Measurements from ENCODE around the gene HEY2.
A peak's percentile ranks its signal among the peaks of the same experiment; 100 is the strongest.

Gene HEY2

DNA sequence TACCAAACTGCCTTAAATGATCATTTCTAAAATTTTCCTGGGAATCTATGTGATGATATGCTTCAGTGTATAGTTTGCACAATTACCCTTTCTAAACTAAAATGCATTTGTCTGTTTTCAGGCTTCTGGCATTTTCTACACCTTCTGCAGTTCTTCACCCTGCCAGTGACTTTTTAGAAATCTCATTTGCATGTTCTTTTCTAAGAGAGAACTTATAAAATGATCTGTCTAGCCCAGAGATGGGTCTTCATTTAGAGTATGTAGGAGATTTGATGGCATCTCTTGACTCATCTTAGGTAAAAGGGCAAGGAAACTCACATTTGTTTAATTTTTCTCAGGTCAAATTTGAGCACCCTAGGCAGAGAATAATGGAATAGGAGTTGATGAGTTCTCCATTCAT, 59.2 kb downstream of the HEY2 start:
- TF ChIP-seq ZNF70 (CRISPR knock-in tag; IDR thresholded peaks at IDR 0.05), result no peak
- no peak for TF ChIP-seq GLIS3 (CRISPR knock-in tag; IDR thresholded peaks at IDR 0.05)
- no peak for TF ChIP-seq ZC3H10 (CRISPR knock-in tag; IDR thresholded peaks at IDR 0.05)
- TF ChIP-seq BACH2 (CRISPR knock-in tag; IDR thresholded peaks at IDR 0.05; ENCODE audit: borderline replicate concordance), result no peak
- no peak for ATAC-seq

DNA sequence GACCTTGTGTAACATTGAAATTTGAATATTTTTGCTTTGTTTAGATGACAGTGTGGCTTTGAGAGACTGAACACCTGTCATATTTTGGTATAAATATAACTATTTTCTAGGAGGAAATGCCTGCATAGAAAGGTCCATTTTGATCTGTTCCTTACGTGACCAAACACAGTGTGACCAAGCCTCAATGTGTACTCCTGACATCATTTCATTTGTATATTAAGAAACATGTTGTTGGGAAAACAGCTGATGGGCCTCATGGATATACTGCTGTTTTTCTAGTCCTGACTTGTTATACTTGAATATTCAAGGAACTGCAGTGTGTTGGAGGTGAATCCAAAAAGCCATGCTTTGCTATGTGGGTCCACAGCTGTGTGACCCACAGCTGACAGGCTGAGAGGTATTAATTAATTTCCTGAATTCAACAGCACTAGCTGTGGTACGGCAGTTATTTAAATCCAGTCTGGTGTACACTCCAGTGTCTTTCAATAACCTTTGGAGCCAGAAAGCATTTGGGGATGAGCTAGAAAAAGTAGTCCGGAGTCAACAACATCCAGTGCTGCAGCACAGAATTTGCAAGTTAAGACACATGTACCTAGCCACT, 60.2 kb downstream of the HEY2 start:
- TF ChIP-seq ZNF8 (CRISPR knock-in tag; IDR thresholded peaks at IDR 0.05) (no peak), TCF4 (CRISPR knock-in tag; IDR thresholded peaks at IDR 0.05; ENCODE audit: borderline replicate concordance) (no peak), ZC3H10 (CRISPR knock-in tag; IDR thresholded peaks at IDR 0.05) (no peak), GLIS3 (CRISPR knock-in tag; IDR thresholded peaks at IDR 0.05) (no peak)
- TF ChIP-seq, protein P1, sequence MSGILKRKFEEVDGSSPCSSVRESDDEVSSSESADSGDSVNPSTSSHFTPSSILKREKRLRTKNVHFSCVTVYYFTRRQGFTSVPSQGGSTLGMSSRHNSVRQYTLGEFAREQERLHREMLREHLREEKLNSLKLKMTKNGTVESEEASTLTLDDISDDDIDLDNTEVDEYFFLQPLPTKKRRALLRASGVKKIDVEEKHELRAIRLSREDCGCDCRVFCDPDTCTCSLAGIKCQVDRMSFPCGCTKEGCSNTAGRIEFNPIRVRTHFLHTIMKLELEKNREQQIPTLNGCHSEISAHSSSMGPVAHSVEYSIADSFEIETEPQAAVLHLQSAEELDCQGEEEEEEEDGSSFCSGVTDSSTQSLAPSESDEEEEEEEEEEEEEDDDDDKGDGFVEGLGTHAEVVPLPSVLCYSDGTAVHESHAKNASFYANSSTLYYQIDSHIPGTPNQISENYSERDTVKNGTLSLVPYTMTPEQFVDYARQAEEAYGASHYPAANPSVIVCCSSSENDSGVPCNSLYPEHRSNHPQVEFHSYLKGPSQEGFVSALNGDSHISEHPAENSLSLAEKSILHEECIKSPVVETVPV (CRISPR knock-in tag; IDR thresholded peaks at IDR 0.05), result no peak
- TF ChIP-seq, protein P2, sequence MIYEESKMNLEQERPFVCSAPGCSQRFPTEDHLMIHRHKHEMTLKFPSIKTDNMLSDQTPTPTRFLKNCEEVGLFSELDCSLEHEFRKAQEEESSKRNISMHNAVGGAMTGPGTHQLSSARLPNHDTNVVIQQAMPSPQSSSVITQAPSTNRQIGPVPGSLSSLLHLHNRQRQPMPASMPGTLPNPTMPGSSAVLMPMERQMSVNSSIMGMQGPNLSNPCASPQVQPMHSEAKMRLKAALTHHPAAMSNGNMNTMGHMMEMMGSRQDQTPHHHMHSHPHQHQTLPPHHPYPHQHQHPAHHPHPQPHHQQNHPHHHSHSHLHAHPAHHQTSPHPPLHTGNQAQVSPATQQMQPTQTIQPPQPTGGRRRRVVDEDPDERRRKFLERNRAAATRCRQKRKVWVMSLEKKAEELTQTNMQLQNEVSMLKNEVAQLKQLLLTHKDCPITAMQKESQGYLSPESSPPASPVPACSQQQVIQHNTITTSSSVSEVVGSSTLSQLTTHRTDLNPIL (CRISPR knock-in tag; IDR thresholded peaks at IDR 0.05; ENCODE audit: low read depth), result no peak
- TF ChIP-seq, protein P3, sequence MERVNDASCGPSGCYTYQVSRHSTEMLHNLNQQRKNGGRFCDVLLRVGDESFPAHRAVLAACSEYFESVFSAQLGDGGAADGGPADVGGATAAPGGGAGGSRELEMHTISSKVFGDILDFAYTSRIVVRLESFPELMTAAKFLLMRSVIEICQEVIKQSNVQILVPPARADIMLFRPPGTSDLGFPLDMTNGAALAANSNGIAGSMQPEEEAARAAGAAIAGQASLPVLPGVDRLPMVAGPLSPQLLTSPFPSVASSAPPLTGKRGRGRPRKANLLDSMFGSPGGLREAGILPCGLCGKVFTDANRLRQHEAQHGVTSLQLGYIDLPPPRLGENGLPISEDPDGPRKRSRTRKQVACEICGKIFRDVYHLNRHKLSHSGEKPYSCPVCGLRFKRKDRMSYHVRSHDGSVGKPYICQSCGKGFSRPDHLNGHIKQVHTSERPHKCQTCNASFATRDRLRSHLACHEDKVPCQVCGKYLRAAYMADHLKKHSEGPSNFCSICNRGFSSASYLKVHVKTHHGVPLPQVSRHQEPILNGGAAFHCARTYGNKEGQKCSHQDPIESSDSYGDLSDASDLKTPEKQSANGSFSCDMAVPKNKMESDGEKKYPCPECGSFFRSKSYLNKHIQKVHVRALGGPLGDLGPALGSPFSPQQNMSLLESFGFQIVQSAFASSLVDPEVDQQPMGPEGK (CRISPR knock-in tag; IDR thresholded peaks at IDR 0.05; ENCODE audit: borderline replicate concordance), result no peak

DNA sequence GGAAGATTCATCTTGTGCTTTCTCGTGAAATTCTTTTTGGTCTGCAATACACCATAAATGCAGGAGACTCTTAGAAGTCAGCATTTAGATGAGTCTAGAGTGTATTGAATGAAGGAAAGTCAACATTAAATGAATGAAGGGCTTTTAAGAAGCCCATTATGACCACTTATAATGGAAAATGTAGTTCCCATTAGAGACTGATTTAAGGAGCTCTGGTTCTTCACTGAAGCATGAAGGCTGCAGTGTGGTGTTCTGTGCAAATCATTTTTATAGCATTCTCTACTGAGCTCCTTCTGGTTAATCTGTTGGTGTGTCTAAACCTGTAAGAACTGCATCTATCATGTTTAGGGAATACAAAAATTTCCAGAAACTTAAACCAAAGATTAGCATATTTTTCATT, 61.0 kb downstream of the HEY2 start:
- no peak for ATAC-seq
- TF ChIP-seq ISL1 (CRISPR knock-in tag; IDR thresholded peaks at IDR 0.05), result peak; percentile 92
- TF ChIP-seq RARB (CRISPR knock-in tag; IDR thresholded peaks at IDR 0.05), result no peak
- TF ChIP-seq ZNF70 (CRISPR knock-in tag; IDR thresholded peaks at IDR 0.05), result no peak
- TF ChIP-seq, protein P3 (CRISPR knock-in tag; IDR thresholded peaks at IDR 0.05; ENCODE audit: borderline replicate concordance), result no peak
- TF ChIP-seq, protein P2 (CRISPR knock-in tag; IDR thresholded peaks at IDR 0.05; ENCODE audit: low read depth), result no peak
- 0 out of 2 replicates have a peak, but pooled peaks have one; percentile 40 for TF ChIP-seq SNAI2 (CRISPR knock-in tag; IDR thresholded peaks at IDR 0.05)
- TF ChIP-seq TCF4 (CRISPR knock-in tag; IDR thresholded peaks at IDR 0.05; ENCODE audit: borderline replicate concordance), result no peak
- no peak for TF ChIP-seq PPARA (CRISPR knock-in tag; IDR thresholded peaks at IDR 0.05; ENCODE audit: borderline replicate concordance)
- no peak for TF ChIP-seq ZNF565 (CRISPR knock-in tag; conservative IDR thresholded peaks at IDR 0.05; ENCODE audit: low read depth)
- TF ChIP-seq OSR1 (CRISPR knock-in tag; IDR thresholded peaks at IDR 0.05), result no peak

More for the DNA sequence above, 60.2 kb downstream of the HEY2 start:
- no peak for ATAC-seq
